GM12864 (cell line): ENCODE data around the gene STK36.
A peak's percentile ranks its signal among the peaks of the same experiment; 100 is the strongest.

ENCODE experiments used
- DNase-seq: peaks from one replicate; pipeline ENCODE4 v3.0.0-alpha.2; 2011; ENCODE audit warnings: low read depth
- H3K4me3 ChIP-seq: 2 replicates; pipeline ENCODE4 v1.5.1; 2011; ENCODE audit warnings: mild to moderate bottlenecking, low read depth, low read length, control low read depth
- CTCF ChIP-seq: IDR thresholded peaks from 2 replicates; pipeline ENCODE4 v1.5.1; 2011; ENCODE audit warnings: low read depth, mild to moderate bottlenecking, moderate library complexity, low read length, control low read depth, inconsistent platforms; ENCODE audit errors: missing control alignments

STK36 gene

DNA sequence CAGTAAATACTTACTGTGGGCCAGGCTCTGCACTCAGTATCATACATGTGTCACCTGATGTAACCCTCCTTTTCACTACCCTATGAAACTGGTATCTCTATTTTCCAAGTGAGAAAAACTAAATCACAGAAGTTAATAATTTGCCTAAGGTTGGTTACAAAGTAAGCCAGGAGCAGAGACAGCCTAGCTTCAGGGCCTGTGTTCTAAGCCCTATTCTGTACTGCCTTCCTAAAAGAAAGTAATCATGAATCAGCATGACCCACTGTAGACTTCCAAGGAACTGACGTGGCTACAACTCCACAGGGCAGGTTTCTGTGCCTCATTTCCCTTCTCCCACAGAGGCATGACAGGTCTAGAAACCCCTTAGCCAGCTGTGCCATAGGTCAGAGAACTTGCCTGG lies 26.8 kb upstream of the STK36 start:
- no peak overlapping the region for H3K4me3 ChIP-seq
- TF ChIP-seq CTCF: no peak
- DNase-seq: no peak

GRCh38 chr2:218648088-218648786 lies 23.6 kb upstream of the STK36 start:
- peak; percentile 92 for TF ChIP-seq CTCF
- DNase-seq: peak; percentile 29
- no peak overlapping the region for H3K4me3 ChIP-seq

GRCh38 chr2:218648787-218649100 lies 23.1 kb upstream of the STK36 start:
- TF ChIP-seq CTCF: no peak
- H3K4me3 ChIP-seq: no peak overlapping the region

DNA sequence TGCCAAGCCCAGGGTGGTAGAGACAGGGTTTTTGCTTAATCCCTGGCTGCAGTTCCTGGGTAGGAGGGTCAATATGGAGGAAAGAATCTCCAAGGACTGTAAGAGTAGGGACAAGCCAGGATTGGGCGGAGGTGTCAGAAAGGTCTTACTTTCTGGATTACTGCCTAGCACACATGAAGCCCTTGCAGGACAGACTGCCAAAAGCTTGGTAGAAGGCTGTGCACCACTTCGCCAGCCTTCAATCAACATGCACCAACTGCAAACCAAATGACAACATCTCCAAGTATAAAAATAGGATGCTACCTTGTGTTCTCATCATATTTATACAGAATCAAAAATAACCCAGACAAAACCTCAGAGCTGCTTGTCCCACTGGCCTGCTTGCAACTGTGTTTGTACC lies 16.1 kb upstream of the STK36 start:
- H3K4me3 ChIP-seq: no peak overlapping the region
- no peak for TF ChIP-seq CTCF
- no peak for DNase-seq

More at GRCh38 chr2:218648787-218649100, 23.1 kb upstream of the STK36 start:
- DNase-seq: no peak

GRCh38 chr2:218658671-218659257 lies 13.1 kb upstream of the STK36 start:
- peak; percentile 34 for DNase-seq

GRCh38 chr2:218659258-218659987 lies 12.5 kb upstream of the STK36 start, which contains the start of the genes BCS1L and ZNF142:
Gene BCS1L, plus strand, starts transcription at chr2:218659683. Its CDS starts 1,305 bp downstream, at chr2:218660988.
Gene ZNF142, minus strand, starts transcription at chr2:218659623. Its CDS starts 3,194 bp downstream, at chr2:218656429.
- TF ChIP-seq CTCF: no peak
- DNase-seq: peak; percentile 72
- peak within 1 kb of the TSS; percentile 88 for H3K4me3 ChIP-seq

More at GRCh38 chr2:218658671-218659257, 13.1 kb upstream of the STK36 start:
- TF ChIP-seq CTCF: peak; percentile 68
- peak overlapping the region; percentile 88 for H3K4me3 ChIP-seq

GRCh38 chr2:218659988-218660358 lies 11.9 kb upstream of the STK36 start:
- H3K4me3 ChIP-seq: peak overlapping the region; percentile 88
- no peak for DNase-seq
- TF ChIP-seq CTCF: no peak
